K562 (cell line): ENCODE measurements around the gene ATG14. TPM values are rescaled to one million over a fixed set of nuclear protein-coding genes. Genes with fewer than 3 reads are reported as not detected.
A peak's percentile ranks its signal among the peaks of the same experiment; 100 is the strongest.

ENCODE experiments used
- ATAC-seq: fragments of 200-7000 bp; cut with Tn5 transposase; 3 replicates; pipeline ENCODE4 v1.9.1; 2020; ENCODE audit warnings: moderate library complexity
- BruUV-seq: library from RNA; stranded (reverse); fragments of 400-500 nt; replicated peaks from 2 replicates; lab custom pipeline; 2021; lab: Mats Ljungman, UMichigan
- CTCF ChIA-PET: fragments of 300-600 bp; formaldehyde crosslinking; extraction: SDS; loops from one replicate; lab custom pipeline; 2021; ENCODE audit warnings: low intra/inter-chr PET ratio; lab: Yijun Ruan, JAX
- POLR2A ChIA-PET: fragments of 300-600, 350-650 bp; sonication (Branson Sonifier 250); formaldehyde crosslinking; extraction: SDS; loops from one replicate; lab custom pipeline; 2021; ENCODE audit warnings: antibody characterized with exemption, inconsistent platforms; lab: Yijun Ruan, JAX
- DNase-seq, 4 experiments: peaks; one replicate each; pipeline versions ENCODE4 v3.0.0 to v3.0.0-alpha.2; 2011 to 2018; ENCODE audit warnings: low spot score in 3 of 4, mixed read lengths in 3 of 4; ENCODE audit errors: extremely low read depth in 1 of 4
- FAIRE-seq: peaks from 2 replicates; lab custom pipeline; 2011; peaks lifted over from hg19 to GRCh38; lab: Jason Lieb, UNC
- H2AFZ ChIP-seq: 2 replicates; pipeline ENCODE4 v1.6.0; 2011; ENCODE audit warnings: low read depth, low read length, control low read depth, inconsistent platforms
- H3K27ac ChIP-seq: fragments of 200-600 bp; 3 replicates; pipeline ENCODE4 v1.8.0; 2011; ENCODE audit warnings: low read depth, mild to moderate bottlenecking, control low read depth, inconsistent platforms, low read length, moderate library complexity, mixed read lengths; ENCODE audit errors: extremely low read depth
- H3K27me3 ChIP-seq, 2 experiments: fragments of 300-600 bp in 1 of 2; 2 replicates in 1 of 2; 3 replicates in 1 of 2; pipeline versions ENCODE4 v1.6.0 to v1.8.0; 2011; ENCODE audit warnings: inconsistent platforms in 2 of 2, low read length in 2 of 2, mild to moderate bottlenecking in 1 of 2, mixed read lengths in 1 of 2, moderate library complexity in 1 of 2; ENCODE audit not compliant: control insufficient read depth in 2 of 2, insufficient read depth in 2 of 2
- H3K36me3 ChIP-seq: fragments of 300-600 bp; 3 replicates; pipeline ENCODE4 v1.8.0; 2011; ENCODE audit warnings: mild to moderate bottlenecking, low read length, inconsistent platforms; ENCODE audit not compliant: control insufficient read depth, insufficient read depth
- H3K4me1 ChIP-seq, 2 experiments: fragments of 200-600 bp in 1 of 2; replicated peaks in 1 of 2; 2 replicates in 1 of 2; 3 replicates in 1 of 2; pipeline versions ENCODE4 v1.5.1 to v1.8.0; 2011; ENCODE audit warnings: inconsistent platforms in 2 of 2, low read length in 2 of 2, mild to moderate bottlenecking in 1 of 2, mixed read lengths in 1 of 2, moderate library complexity in 1 of 2; ENCODE audit not compliant: control insufficient read depth in 2 of 2, insufficient read depth in 2 of 2
- H3K4me2 ChIP-seq: 2 replicates; pipeline ENCODE4 v1.6.1; 2011; ENCODE audit warnings: low read length, control low read depth, inconsistent platforms, mixed read lengths; ENCODE audit not compliant: insufficient read depth
- H3K4me3 ChIP-seq: fragments of 200-600 bp; sonication (generic), shearing (Covaris generic); 2 replicates; pipeline ENCODE4 v1.5.1; 2016; ENCODE audit warnings: control low read depth, inconsistent platforms
- H3K79me2 ChIP-seq: fragments of 200-600 bp; 3 replicates; pipeline ENCODE4 v1.8.0; 2011; ENCODE audit warnings: low read length, inconsistent platforms; ENCODE audit not compliant: control insufficient read depth, insufficient read depth
- H3K9ac ChIP-seq, 2 experiments: 2 replicates each; pipeline versions ENCODE4 v1.6.0 to v1.6.1; 2011; ENCODE audit warnings: low read depth in 2 of 2, low read length in 2 of 2, control low read depth in 1 of 2, inconsistent platforms in 1 of 2, mild to moderate bottlenecking in 1 of 2, mixed read lengths in 1 of 2; ENCODE audit not compliant: insufficient read depth in 1 of 2
- H3K9me1 ChIP-seq: one replicate; pipeline ENCODE4 v1.6.0; 2011; ENCODE audit warnings: inconsistent platforms, mild to moderate bottlenecking, low read length, moderate library complexity; ENCODE audit not compliant: control insufficient read depth, insufficient read depth
- H3K9me3 ChIP-seq: replicated peaks from 2 replicates; pipeline ENCODE4 v1.5.1; 2011; ENCODE audit warnings: low read depth, low read length, inconsistent platforms; ENCODE audit not compliant: control insufficient read depth, insufficient read depth
- H4K20me1 ChIP-seq: replicated peaks from 2 replicates; pipeline ENCODE4 v1.6.1; 2011; ENCODE audit warnings: low read length, inconsistent platforms, mixed read lengths; ENCODE audit not compliant: control insufficient read depth, insufficient read depth
- CC2D1A ChIP-seq: fragments of 450-650 bp; IDR thresholded peaks from 2 replicates; pipeline ENCODE4 v1.6.1; 2017; ENCODE audit warnings: mild to moderate bottlenecking
- ILK ChIP-seq: fragments of 450-650 bp; IDR thresholded peaks from 2 replicates; pipeline ENCODE4 v1.6.1; 2016; ENCODE audit warnings: missing genetic modification characterization, low read depth, mild to moderate bottlenecking, missing compliant biosample characterization, moderate library complexity, borderline replicate concordance
- POLR2B ChIP-seq: fragments of 450-650 bp; IDR thresholded peaks from 2 replicates; pipeline ENCODE4 v1.6.1; 2018; ENCODE audit warnings: low read depth; ENCODE audit not compliant: partially characterized antibody
- SP2 ChIP-seq: IDR thresholded peaks from 2 replicates; pipeline ENCODE4 v1.6.1; 2011; ENCODE audit warnings: mild to moderate bottlenecking, low read depth, low read length, moderate library complexity; ENCODE audit not compliant: poor library complexity, severe bottlenecking; ENCODE audit errors: extremely low read depth
- SPI1 ChIP-seq: IDR thresholded peaks from 2 replicates; pipeline ENCODE4 v1.6.1; 2011; ENCODE audit warnings: low read depth, low read length, control low read depth, borderline replicate concordance
- TCF7L2 ChIP-seq: fragments of 150-350 bp; IDR thresholded peaks from 2 replicates; pipeline ENCODE4 v1.6.1; 2016; ENCODE audit warnings: low read depth, mild to moderate bottlenecking, low read length, moderate library complexity
- ZNF280A ChIP-seq: fragments of 450-650 bp; IDR thresholded peaks from 2 replicates; pipeline ENCODE4 v1.6.1; 2018; ENCODE audit warnings: mild to moderate bottlenecking, low read depth; ENCODE audit not compliant: partially characterized antibody
- ZNF407 ChIP-seq: fragments of 450-650 bp; IDR thresholded peaks from 2 replicates; pipeline ENCODE4 v1.6.1; 2016; ENCODE audit warnings: low read depth
- ZNF583 ChIP-seq: fragments of 250-450 bp; sonication (Bioruptor Pico); IDR thresholded peaks from 2 replicates; pipeline ENCODE4 v1.4.0; 2020
- WGBS: fragments of 100-300 bp; shearing (Covaris generic); methylation state at CpG from one replicate; pipeline ENCODE4 v1.1.6; 2016; ENCODE audit warnings: low coverage, mixed read lengths; ENCODE audit not compliant: insufficient coverage; ENCODE audit errors: missing lambda C conversion rate; 5-methylcytosine and 5-hydroxymethylcytosine counted together
- in situ Hi-C: fragments of 300-500 bp; cut with MboI; formaldehyde crosslinking; loops from 4 replicates; pipeline ENCODE4 v1.15.0; 2018; ENCODE audit warnings: inconsistent platforms, mixed read lengths
- intact Hi-C: fragments of 100-400 bp; cut with micrococcal nuclease; formaldehyde crosslinking; loops from 2 replicates; pipeline ENCODE4 v1.14.2; 2022
- polyA plus RNA-seq, 8 experiments: library from polyadenylated mRNA; depleted of rRNA in 4 of 8; stranded (reverse) in 5 of 8; unstranded in 3 of 8; fragments of >200 nt; fragmentation: Nextera tagmentation in 2 of 8; fragmentation: Illumina TruSeq in 1 of 8; extraction: Ambion mirVana in 2 of 8; extraction: Trizol in 1 of 8; gene quantifications; 2 replicates each; pipeline versions ENCODE4 v1.2.1 to v1.2.3, GENCODE V29; 2011 to 2014; ENCODE audit warnings: inconsistent platforms in 1 of 8, missing spikeins in 1 of 8
- total RNA-seq, 7 experiments: library from RNA; depleted of rRNA in 6 of 7; stranded (reverse); fragments of >200 nt in 6 of 7; fragmentation: Illumina TruSeq in 2 of 7; extraction: Trizol in 2 of 7; gene quantifications; 2 replicates each; pipeline versions ENCODE4 v1.2.1 to v1.2.3, GENCODE V29; 2011 to 2021; ENCODE audit warnings: low replicate concordance in 1 of 7
- TF ChIP-seq, protein P1 (sequence below): sonication (generic); IDR thresholded peaks from 2 replicates; pipeline ENCODE4 v1.6.1; 2016

ATG14 gene
- total and polyA plus RNA-seq, 9 of the 15 experiments (the other 6 are each of a cell fraction or from before 2014, with no cell fraction given): 0.55 to 4.2 (median 3.5) TPM

DNA sequence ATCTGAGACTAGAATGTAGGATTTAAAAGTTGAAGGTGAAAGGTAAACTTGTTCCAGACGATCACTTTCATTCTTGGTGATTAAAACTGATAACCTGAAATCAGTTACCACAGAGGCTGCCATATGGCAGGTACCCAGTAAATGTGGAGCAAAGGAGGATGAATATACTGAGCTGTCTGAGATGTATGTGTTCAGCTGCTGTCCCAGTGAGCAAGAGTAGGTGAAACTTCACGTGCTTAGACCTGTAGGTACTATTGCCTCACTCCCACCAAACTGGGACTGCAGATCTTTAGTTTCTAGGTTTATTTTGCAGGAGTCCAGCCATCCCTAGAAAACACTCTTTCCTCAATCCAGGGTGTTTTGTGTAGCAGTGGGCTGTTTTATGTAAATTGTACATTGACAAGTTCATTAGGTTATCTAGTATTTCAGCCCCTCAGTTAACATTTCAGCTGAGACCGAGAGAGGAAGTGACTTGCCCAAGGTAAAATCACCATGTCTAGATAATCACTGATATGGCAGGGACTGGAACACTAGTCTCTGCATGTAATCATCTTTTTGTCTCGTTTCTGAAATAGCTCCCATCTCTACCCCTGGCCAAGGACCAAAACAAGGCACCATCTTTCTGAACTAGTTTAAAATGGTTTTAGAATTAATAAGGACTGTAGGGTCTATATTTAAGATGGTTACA lies 62.7 kb downstream of the ATG14 start:
- ATAC-seq (peak; percentile 39; the same call in 2 of the 3 replicates), FAIRE-seq (peak; percentile 64), DNase-seq (no peak)
- ChIA-PET CTCF (interaction anchor here (0.7 kb wide), 1 partner anchor 78 kb away, joined by 3 read pairs; no protein-coding TSS in a partner anchor), POLR2A (no interaction called here)
- BruUV-seq: no TSS peak
- Histone ChIP-seq H3K4me3 (no peak overlapping the region), H3K79me2 (peaks cover 30% of the 10 kb centered on the region), H3K4me2 (no peak overlapping the region), H3K9me1 (no peaks in the 10 kb centered on the region), H2AFZ (no peak overlapping the region), H3K4me1 (peaks cover 0 to 9% of the 10 kb centered on the region in 2 experiments; a peak in 2 of 5 replicates), H3K9ac (no peak overlapping the region), H3K9me3 (no peaks in the 10 kb centered on the region), H3K27ac (no peak overlapping the region), H4K20me1 (no peaks in the 10 kb centered on the region), H3K27me3 (no peaks in the 10 kb centered on the region), H3K36me3 (peaks cover 34% of the 10 kb centered on the region)
- intact Hi-C loops: no loop called here
- no peak for TF ChIP-seq TCF7L2
- TF ChIP-seq SP2: no peak
- no peak for TF ChIP-seq POLR2B
- no peak for TF ChIP-seq ZNF407
- TF ChIP-seq ZNF583 (CRISPR knock-in tag): no peak
- no peak for TF ChIP-seq ILK (tag)
- TF ChIP-seq SPI1: peak; percentile 71; the same call in 1 of the 2 replicates
- TF ChIP-seq, protein P1, sequence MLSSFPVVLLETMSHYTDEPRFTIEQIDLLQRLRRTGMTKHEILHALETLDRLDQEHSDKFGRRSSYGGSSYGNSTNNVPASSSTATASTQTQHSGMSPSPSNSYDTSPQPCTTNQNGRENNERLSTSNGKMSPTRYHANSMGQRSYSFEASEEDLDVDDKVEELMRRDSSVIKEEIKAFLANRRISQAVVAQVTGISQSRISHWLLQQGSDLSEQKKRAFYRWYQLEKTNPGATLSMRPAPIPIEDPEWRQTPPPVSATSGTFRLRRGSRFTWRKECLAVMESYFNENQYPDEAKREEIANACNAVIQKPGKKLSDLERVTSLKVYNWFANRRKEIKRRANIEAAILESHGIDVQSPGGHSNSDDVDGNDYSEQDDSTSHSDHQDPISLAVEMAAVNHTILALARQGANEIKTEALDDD: peak; percentile 90
- no peak for TF ChIP-seq ZNF280A
- TF ChIP-seq CC2D1A: no peak
- in situ Hi-C loops: no loop called here
- 3% methylated on average over 4 of the region's 4 CpGs for WGBS
